Sigmoid colon (tissue), 4 donors: ENCODE data around the gene LDLRAD3.

Experiments used
- POLR2A ChIP-seq, 2 donors: fragments of 450-650 bp; IDR thresholded peaks; one replicate each; pipeline ENCODE4 v1.6.1; 2016; ENCODE audit warnings: antibody characterized with exemption in 2 of 2, mild to moderate bottlenecking in 2 of 2, moderate library complexity in 2 of 2
- POLR2AphosphoS5 ChIP-seq, 4 donors: sonication (generic); formaldehyde crosslinking; IDR thresholded peaks; one replicate each; pipeline ENCODE4 v1.6.1; 2017; ENCODE audit warnings: antibody characterized with exemption in 4 of 4
- TF ChIP-seq, protein P1 (sequence below), 4 experiments: fragments of 450-650 bp in 3 of 4; fragments of 200-600 bp in 1 of 4; IDR thresholded peaks; one replicate each; pipeline ENCODE4 v1.5.1; 2016 to 2019; ENCODE audit warnings: antibody characterized with exemption in 4 of 4, mild to moderate bottlenecking in 3 of 4, moderate library complexity in 2 of 4

DNA sequence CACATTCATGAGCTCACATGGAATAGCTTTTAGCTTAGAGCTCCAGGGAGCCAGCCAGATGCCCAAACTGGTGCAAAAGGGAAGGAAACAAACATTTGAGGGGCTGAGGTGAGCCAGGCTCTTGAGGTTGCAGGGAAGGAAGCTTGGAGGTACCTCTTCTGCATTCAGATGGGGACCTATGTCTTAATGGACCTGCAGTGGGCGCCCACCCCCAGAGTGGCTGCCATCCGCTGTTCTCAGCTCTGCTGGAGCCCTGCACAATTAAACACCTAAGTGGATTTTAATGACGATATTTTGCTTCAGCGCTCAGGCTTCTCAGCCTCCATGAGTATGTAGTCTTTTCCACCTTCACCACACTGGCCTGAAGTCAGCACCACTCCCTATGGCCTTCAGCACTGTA, 100.8 kb downstream of the LDLRAD3 start:
- TF ChIP-seq, protein P1, sequence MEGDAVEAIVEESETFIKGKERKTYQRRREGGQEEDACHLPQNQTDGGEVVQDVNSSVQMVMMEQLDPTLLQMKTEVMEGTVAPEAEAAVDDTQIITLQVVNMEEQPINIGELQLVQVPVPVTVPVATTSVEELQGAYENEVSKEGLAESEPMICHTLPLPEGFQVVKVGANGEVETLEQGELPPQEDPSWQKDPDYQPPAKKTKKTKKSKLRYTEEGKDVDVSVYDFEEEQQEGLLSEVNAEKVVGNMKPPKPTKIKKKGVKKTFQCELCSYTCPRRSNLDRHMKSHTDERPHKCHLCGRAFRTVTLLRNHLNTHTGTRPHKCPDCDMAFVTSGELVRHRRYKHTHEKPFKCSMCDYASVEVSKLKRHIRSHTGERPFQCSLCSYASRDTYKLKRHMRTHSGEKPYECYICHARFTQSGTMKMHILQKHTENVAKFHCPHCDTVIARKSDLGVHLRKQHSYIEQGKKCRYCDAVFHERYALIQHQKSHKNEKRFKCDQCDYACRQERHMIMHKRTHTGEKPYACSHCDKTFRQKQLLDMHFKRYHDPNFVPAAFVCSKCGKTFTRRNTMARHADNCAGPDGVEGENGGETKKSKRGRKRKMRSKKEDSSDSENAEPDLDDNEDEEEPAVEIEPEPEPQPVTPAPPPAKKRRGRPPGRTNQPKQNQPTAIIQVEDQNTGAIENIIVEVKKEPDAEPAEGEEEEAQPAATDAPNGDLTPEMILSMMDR (IDR thresholded peaks at IDR 0.05): no peak
- TF ChIP-seq POLR2AphosphoS5 (IDR thresholded peaks at IDR 0.05) (no peak), POLR2A (IDR thresholded peaks at IDR 0.05) (no peak)
